Fibroblast of lung (primary cell): Measurements from ENCODE around the gene UBE2E2.

Experiments used
- EZH2 ChIP-seq: IDR thresholded peaks from 2 replicates; pipeline ENCODE4 v1.5.1; 2012; ENCODE audit warnings: low read length, control low read depth, mild to moderate bottlenecking; ENCODE audit errors: missing control alignments
- TF ChIP-seq, protein P1 (sequence below), 2 donors: IDR thresholded peaks in 1 of 2; conservative IDR thresholded peaks in 1 of 2; 1 replicate in 1 of 2; 2 replicates in 1 of 2; pipeline ENCODE4 v1.5.1; 2011 to 2012; ENCODE audit warnings: low read length in 2 of 2, control low read depth in 1 of 2, inconsistent platforms in 1 of 2, low read depth in 1 of 2, mild to moderate bottlenecking in 1 of 2

DNA sequence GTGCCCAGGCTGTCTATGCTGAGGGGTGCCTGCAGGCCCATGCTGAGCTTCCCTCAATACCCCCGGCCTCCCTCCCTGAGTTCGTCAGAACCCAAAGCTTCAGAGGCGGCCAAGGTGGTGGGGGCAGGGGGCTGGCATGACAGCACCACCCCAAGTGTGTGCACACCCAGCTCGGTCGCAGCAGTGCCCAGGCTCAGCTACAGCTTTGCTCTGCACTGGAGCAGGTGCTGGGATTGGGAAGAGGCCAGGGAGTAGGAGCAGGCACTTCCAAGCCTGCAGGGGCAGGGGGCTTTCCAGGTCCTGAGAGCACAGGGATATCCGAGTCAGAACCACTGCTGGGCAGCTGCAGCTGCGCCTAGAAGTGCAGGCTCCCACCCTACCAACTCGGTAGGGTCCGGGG lies 283.9 kb downstream of the UBE2E2 start:
- TF ChIP-seq EZH2, result no peak
- TF ChIP-seq, protein P1, sequence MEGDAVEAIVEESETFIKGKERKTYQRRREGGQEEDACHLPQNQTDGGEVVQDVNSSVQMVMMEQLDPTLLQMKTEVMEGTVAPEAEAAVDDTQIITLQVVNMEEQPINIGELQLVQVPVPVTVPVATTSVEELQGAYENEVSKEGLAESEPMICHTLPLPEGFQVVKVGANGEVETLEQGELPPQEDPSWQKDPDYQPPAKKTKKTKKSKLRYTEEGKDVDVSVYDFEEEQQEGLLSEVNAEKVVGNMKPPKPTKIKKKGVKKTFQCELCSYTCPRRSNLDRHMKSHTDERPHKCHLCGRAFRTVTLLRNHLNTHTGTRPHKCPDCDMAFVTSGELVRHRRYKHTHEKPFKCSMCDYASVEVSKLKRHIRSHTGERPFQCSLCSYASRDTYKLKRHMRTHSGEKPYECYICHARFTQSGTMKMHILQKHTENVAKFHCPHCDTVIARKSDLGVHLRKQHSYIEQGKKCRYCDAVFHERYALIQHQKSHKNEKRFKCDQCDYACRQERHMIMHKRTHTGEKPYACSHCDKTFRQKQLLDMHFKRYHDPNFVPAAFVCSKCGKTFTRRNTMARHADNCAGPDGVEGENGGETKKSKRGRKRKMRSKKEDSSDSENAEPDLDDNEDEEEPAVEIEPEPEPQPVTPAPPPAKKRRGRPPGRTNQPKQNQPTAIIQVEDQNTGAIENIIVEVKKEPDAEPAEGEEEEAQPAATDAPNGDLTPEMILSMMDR (conservative IDR thresholded peaks at IDR 0.05 in 1 of 2, IDR thresholded peaks at IDR 0.05 in 1 of 2; ENCODE audit: low read depth in 1 of 2, low read length in 2 of 2), result no peak
